HG02852 (cell line): ENCODE results near the gene PRDM16.

ENCODE experiments used
- ATAC-seq: cut with Tn5 transposase; IDR thresholded peaks from one replicate; pipeline ENCODE4 v1.9.1; 2021; ENCODE audit warnings: mild to moderate bottlenecking, moderate library complexity; ENCODE audit not compliant: unreplicated experiment

Gene PRDM16

DNA sequence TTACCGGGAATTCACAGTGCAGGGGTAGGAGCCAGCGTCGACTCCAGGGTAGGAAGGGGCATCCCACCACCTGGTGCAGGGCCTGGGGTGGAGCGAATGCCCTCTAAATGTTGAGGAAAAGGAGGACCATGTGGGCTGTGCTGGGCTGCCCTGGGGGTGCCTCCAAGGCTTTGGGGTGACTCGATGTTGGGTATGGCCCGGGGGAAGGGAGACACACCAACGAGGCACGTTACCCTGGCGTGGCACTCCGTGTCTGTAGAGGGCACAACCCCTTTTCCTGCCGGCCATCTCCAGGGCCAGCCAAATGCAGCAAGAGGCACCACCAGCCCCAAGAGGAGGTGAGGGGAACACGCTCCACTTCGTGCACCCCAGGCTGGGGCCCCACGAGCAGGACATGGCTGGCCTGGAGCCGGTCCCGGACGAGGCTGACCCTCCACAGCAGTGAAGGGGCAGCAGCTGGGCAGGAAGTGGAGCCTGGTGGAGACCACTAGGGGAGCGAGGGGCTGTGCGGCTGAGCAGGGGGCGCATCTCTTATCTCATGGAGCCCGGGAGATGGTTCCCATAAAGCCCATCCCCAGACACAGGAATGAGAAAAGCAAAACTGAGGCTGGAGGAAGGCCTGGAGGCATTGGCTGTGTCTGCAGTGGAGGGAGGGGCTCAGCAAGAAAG lies 36.5 kb upstream of the PRDM16 start:
- no peak for ATAC-seq

GRCh38 chr1:3033040-3033789 lies 35.8 kb upstream of the PRDM16 start:
- no peak for ATAC-seq

GRCh38 chr1:3033790-3034090 lies 35.3 kb upstream of the PRDM16 start:
- no peak for ATAC-seq

- ATAC-seq, result no peak
These were observed 34.8 kb upstream of the PRDM16 start for GRCh38 chr1:3034162-3034561.

GRCh38 chr1:3034728-3035562 lies 34.1 kb upstream of the PRDM16 start:
- no peak for ATAC-seq

DNA sequence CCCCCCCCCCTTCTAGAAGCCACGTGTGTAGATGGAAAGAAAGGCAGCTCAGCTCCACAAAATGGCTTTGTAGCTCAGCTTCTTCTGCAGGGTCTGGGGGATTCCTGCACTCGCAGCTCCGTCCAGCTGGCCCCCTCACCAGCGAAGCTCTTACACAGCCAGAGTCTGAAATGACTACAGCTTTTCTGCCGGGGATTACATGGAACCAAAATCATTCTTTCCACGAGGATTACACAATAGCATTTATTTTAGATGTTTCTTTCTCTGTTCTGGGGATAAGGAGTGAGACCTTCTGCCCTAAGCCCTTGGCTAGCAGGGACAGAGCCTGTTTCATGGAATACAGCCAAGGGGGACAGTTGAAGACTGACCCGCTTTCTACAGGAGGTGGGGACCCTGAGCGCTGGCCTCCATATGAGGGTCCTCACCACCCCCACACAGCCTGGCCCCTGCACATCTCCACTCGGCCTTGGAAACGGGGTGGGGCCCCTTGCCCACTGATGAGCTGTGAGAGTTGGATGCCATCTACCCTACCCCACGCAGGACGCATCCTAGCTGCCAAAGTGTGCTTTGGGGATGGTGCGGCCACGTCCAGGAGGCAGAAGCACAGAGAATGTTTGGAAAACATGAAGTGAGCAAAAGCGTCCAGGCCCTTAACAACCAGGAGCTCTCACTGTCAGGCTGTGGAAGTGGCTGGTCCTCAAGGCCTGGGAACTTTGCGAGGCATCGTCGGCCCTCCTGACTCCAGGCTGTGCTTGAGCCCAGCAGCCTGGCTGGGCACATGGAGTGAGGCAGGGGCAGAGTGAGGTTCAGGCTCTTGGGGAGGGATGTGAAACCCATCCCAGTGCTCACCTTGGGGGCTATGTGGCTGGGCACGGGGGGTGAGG lies 33.2 kb upstream of the PRDM16 start:
- no peak for ATAC-seq

DNA sequence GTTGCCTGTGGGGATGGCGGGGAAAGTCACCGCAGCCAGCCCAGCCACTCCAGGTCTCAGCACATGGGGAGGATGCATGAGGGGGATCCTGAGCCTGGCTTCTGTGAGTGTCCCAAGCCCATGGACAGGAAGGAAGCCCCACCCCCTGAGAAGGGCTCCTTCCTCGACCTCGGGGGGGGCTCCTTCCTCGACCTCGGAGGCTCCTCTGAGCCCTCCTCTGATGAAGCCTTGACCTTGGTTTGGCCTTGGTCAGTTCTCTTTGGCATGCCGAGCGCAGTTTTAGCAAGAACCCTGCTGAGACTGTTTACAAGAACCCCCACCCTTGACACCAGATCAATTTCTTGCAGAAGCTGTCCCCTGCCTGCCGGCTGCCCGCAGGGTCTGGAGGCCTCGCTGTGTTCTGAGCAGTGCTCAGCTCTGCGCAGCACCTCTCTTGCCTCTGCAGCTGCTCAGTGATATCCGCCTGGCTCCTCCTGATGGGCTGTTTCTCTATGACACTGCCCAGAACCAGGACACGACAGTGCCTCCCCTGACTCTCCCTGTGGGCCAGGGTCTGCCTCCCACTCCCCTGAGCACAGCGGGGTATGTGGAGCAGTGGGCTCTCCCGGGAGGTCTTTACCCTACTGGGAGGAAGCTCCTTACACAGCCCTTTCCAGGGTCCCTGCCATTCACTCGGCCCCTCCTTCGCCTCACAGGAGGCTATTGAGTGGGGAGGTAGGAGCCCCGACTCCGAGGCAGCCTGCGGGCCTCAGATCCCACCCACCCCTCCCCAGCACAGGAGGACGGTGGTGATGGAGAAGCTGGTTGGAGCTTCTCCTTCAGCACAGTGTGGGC lies 32.3 kb upstream of the PRDM16 start:
- ATAC-seq, result no peak

- ATAC-seq, result no peak
These were observed 31.5 kb upstream of the PRDM16 start for GRCh38 chr1:3037281-3038040.

DNA sequence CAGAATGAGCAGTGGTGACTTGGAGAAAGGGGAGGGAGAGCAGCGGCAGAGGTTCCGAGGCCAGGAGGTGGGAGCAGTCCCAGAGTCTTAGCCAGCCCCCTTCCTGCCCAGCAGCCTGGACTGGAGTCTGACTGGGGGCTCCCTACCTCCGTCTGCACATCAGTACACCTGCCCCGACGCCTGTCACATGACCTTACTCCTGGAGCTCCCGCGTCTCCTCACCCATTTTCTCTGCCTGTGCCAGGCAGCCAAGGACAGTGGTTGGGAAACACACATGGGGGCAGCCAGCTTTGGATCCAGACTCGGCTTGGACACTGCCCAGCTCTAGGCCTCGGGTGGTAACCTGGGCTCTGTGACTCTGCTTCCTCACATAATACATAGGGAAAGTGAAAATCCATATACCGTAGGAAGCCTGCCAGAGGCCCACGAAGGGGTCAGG lies 30.9 kb upstream of the PRDM16 start:
- ATAC-seq, result no peak

- no peak for ATAC-seq
These were observed 30.3 kb upstream of the PRDM16 start for GRCh38 chr1:3038571-3039181.

GRCh38 chr1:3040004-3040403 lies 29.0 kb upstream of the PRDM16 start:
- ATAC-seq, result no peak

- ATAC-seq, result no peak
These were observed 26.5 kb upstream of the PRDM16 start for GRCh38 chr1:3042481-3042880.

GRCh38 chr1:3049164-3049563 lies 19.8 kb upstream of the PRDM16 start:
- ATAC-seq, result no peak

DNA sequence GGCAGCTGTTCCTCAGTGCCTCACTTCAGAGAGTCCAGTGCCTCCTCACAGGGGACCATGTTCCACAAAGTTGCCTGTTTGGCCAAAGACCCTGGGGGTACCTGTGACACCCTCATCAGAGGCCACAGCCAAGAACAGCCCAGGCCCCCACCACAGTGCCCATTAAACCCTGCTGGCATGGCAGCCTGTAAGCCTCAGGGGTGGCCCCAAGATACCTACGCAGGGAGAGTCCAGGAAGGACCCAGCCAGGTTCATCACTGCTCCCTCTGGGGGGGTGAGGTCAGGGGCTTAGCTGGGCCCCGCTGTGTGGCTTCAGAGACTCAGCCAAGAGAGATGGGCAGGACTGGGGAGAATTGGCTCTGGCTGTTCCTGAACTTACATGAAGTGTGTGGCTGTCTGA lies 19.1 kb upstream of the PRDM16 start:
- no peak for ATAC-seq

DNA sequence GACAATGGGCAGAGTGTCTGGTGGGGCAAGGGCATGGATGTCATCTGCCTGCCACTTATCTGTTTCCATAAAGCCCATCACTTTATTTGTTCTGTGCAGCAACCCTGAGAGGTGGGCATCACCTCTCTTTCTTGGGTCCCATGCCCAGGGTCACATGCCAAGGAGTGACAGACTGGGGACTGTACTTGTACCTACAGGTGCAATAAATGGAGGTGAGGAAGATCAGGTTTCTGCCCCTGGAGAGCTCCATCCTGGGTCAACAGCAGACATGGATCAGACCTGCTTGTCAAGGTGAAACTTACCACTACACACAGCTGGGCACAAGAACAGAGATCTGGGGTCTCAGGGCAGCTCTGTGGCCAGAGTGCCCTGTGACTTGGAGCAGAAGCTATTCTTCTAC lies 18.4 kb upstream of the PRDM16 start:
- ATAC-seq, result no peak

- ATAC-seq, result no peak
These were observed 17.4 kb upstream of the PRDM16 start for GRCh38 chr1:3051270-3052268.

DNA sequence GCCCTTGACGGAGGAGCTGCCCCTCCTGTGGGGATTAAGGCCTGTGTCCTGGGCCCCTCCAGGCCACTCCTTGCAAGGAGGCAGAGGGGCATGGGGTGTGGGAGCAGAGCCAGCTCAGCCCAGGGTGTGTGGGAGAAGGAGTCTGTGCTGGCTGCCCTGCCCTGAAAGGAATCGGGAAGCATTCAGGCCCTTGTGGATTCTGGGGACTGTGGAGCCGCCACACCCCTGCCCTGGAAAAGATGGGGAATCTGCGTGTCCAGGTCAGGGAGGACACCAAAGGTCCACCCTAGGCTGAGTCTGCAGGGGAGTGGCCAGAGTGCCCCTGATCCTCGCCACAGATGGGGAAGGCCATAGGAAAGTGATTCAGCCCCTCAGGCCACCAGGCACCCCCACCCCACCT lies 16.5 kb upstream of the PRDM16 start:
- ATAC-seq, result no peak
